Neural cell (in vitro differentiated cells): Measurements from ENCODE around the gene NAA35.

ENCODE experiments used
- CTCF ChIP-seq: fragments of 450-650 bp; IDR thresholded peaks from 2 replicates; pipeline ENCODE4 v1.5.1; 2014; ENCODE audit warnings: antibody characterized with exemption, mild to moderate bottlenecking, moderate library complexity; ENCODE audit not compliant: poor library complexity, severe bottlenecking
- EZH2 ChIP-seq: fragments of 200-600, 300-800 bp; shearing (Covaris generic), sonication (generic); IDR thresholded peaks from 2 replicates; pipeline ENCODE4 v1.6.1; 2014; ENCODE audit warnings: antibody characterized with exemption, low read length, borderline replicate concordance, mild to moderate bottlenecking; ENCODE audit not compliant: insufficient read depth, poor library complexity, severe bottlenecking
- POLR2AphosphoS5 ChIP-seq: IDR thresholded peaks from 2 replicates; pipeline ENCODE4 v1.6.1; 2012
- SMC3 ChIP-seq: fragments of 450-650 bp; conservative IDR thresholded peaks from 2 replicates; pipeline ENCODE4 v1.6.1; 2014; ENCODE audit warnings: antibody characterized with exemption, mild to moderate bottlenecking, moderate library complexity; ENCODE audit not compliant: poor library complexity
- TAF1 ChIP-seq: IDR thresholded peaks from 2 replicates; pipeline ENCODE4 v1.6.1; 2012; ENCODE audit warnings: low read depth

DNA sequence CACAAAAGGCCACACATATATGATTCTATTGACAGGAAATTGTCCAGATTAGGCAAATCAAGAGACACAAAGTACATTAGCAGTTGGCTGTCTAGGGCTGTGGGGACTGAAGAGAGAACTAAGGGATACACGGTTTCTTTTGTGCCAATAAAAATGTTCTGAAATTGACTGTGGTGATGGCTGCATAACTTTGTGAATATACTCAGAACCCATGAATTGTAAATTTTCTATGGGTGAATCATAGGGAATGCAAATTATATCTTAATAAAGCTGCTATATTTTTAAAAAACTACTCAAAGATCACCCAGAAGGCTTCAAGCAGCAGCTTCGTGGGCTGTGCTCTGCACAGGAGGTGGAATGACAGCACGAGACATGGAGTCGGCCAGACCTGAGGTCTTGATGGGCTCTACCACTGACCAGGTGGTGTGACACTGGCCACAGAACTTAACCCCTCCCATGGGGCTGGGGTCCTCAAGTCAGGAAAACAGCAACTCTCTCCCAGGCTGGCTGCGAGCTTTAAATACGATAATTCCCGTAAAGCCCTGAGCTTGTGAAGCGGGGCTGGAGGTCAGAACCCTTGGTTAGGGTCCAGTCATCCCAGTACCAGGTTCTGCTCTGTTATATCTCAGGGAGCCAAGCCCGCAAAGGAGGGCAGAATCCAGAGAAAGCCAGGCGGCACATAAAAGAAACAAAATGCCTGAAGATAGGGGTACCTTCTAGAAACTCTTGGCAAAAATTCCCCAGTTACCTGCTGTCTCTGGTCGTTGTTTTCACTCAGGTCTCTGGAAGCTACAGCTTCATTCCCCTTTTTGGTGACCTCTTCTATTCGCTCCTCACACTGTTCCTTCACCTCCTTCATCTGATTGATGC is 99.3 kb downstream of the NAA35 start:
- TF ChIP-seq CTCF (no peak), TAF1 (no peak), EZH2 (no peak), POLR2AphosphoS5 (no peak), SMC3 (no peak)
